Left lung (tissue), 10 donors: ENCODE measurements around the gene RABGAP1L. TPM values are rescaled to one million over a fixed set of nuclear protein-coding genes. Genes with fewer than 3 reads are reported as not detected.

Experiments
- ATAC-seq: fragments of 200-7000 bp; cut with Tn5 transposase; one replicate; pipeline ENCODE4 v1.9.1; 2020; ENCODE audit warnings: moderate library complexity
- DNase-seq, 4 donors: peaks; one replicate each; pipeline ENCODE4 v3.0.0-alpha.2; 2013 to 2020
- H3K27ac ChIP-seq, 2 donors: fragments of 200-600 bp; sonication (generic) in 1 of 2; one replicate each; pipeline versions ENCODE4 v1.5.0 to v1.8.0; 2020 to 2021
- H3K27me3 ChIP-seq, 2 donors: fragments of 200-600 bp; sonication (generic) in 1 of 2; one replicate each; pipeline versions ENCODE4 v1.5.0 to v1.8.0; 2020 to 2021
- H3K36me3 ChIP-seq, 2 donors: fragments of 200-600 bp; sonication (generic) in 1 of 2; one replicate each; pipeline versions ENCODE4 v1.5.0 to v1.8.0; 2020 to 2021
- H3K4me1 ChIP-seq, 2 donors: fragments of 200-600 bp; one replicate each; pipeline ENCODE4 v1.8.0; 2021
- H3K4me3 ChIP-seq, 2 donors: fragments of 200-600 bp; sonication (generic) in 1 of 2; one replicate each; pipeline versions ENCODE4 v1.5.0 to v1.8.0; 2020 to 2021; ENCODE audit warnings: mild to moderate bottlenecking in 1 of 2
- H3K9me3 ChIP-seq, 2 donors: fragments of 200-600 bp; sonication (generic) in 1 of 2; one replicate each; pipeline versions ENCODE4 v1.5.0 to v1.8.0; 2020 to 2021
- CTCF ChIP-seq, 2 donors: fragments of 200-600 bp; sonication (generic) in 1 of 2; IDR thresholded peaks; one replicate each; pipeline versions ENCODE4 v1.5.0 to v1.8.0; 2021; ENCODE audit warnings: antibody characterized with exemption in 2 of 2
- intact Hi-C, 2 donors: fragments of 100-400 bp; cut with DNase I; formaldehyde crosslinking; loops; one replicate each; pipeline versions ENCODE4 v1.11.2 to v1.14.2; 2022
- polyA plus RNA-seq, 6 donors: library from polyadenylated mRNA; unstranded; fragments of 120-200 nt; gene quantifications; one replicate each; pipeline ENCODE4 v1.2.1, GENCODE V29; 2013; ENCODE audit not compliant: insufficient read length in 6 of 6
- total RNA-seq, 2 donors: library from RNA; stranded (reverse); fragmentation: NEBNext Ultra II Directional; extraction: Animal tissue kit (Norgen Biotek cat#: 25700); gene quantifications; one replicate each; pipeline ENCODE4 v1.2.1, GENCODE V29; 2021
- donor health status: DM: no; HTN: yes; CAD: no.
- donor health status: DM: no; HTN: no; CAD: no.

RABGAP1L gene
- total and polyA plus RNA-seq, 8 donors, result 40.3 to 67.3 (median 51.4) TPM

- intact Hi-C loops, result no loop called here
- Histone ChIP-seq H3K4me3 (no peak overlapping the region), H3K9me3 (no peaks in the 10 kb centered on the region), H3K36me3 (no peaks in the 10 kb centered on the region), H3K4me1 (peaks cover 0 to 36% of the 10 kb centered on the region in 2 donors), H3K27me3 (no peaks in the 10 kb centered on the region), H3K27ac (no peak overlapping the region)
- DNase-seq (no peak), ATAC-seq (no peak)
- TF ChIP-seq CTCF (IDR thresholded peaks at IDR 0.05), result no peak
Measured at GRCh38 chr1:174744886-174745285, 585.6 kb downstream of the RABGAP1L start.

- intact Hi-C loops, result no loop called here
Measured at GRCh38 chr1:174746024-174746808, 586.9 kb downstream of the RABGAP1L start.

GRCh38 chr1:174747613-174748012 is 588.3 kb downstream of the RABGAP1L start:
- TF ChIP-seq CTCF (IDR thresholded peaks at IDR 0.05), result no peak
- H3K4me3 ChIP-seq, result no peak overlapping the region
- intact Hi-C loops, result no loop called here
- H3K36me3 ChIP-seq, result no peaks in the 10 kb centered on the region
- H3K4me1 ChIP-seq, result peaks cover 0 to 12% of the 10 kb centered on the region in 2 donors
- DNase-seq (no peak), ATAC-seq (no peak)
- no peak overlapping the region for H3K27ac ChIP-seq
- H3K27me3 ChIP-seq, result no peaks in the 10 kb centered on the region
- no peaks in the 10 kb centered on the region for H3K9me3 ChIP-seq

More at GRCh38 chr1:174746024-174746808, 586.9 kb downstream of the RABGAP1L start:
- H3K9me3 ChIP-seq, result no peaks in the 10 kb centered on the region
- H3K36me3 ChIP-seq, result no peaks in the 10 kb centered on the region
- no peak overlapping the region for H3K27ac ChIP-seq
- no peak overlapping the region for H3K4me3 ChIP-seq
- DNase-seq (no peak), ATAC-seq (no peak)
- no peak for TF ChIP-seq CTCF (IDR thresholded peaks at IDR 0.05)
- no peaks in the 10 kb centered on the region for H3K27me3 ChIP-seq
- H3K4me1 ChIP-seq, result peaks cover 0 to 23% of the 10 kb centered on the region in 2 donors

- H3K9me3 ChIP-seq, result no peaks in the 10 kb centered on the region
- H3K4me1 ChIP-seq, result peaks cover 0 to 3% of the 10 kb centered on the region in 2 donors
- no peaks in the 10 kb centered on the region for H3K36me3 ChIP-seq
- DNase-seq (no peak), ATAC-seq (no peak)
- no peak overlapping the region for H3K4me3 ChIP-seq
- intact Hi-C loops, result no loop called here
- no peaks in the 10 kb centered on the region for H3K27me3 ChIP-seq
- H3K27ac ChIP-seq, result no peak overlapping the region
- no peak for TF ChIP-seq CTCF (IDR thresholded peaks at IDR 0.05)
Measured at GRCh38 chr1:174748586-174748985, 589.3 kb downstream of the RABGAP1L start.

GRCh38 chr1:174753131-174753530 is 593.8 kb downstream of the RABGAP1L start:
- Histone ChIP-seq H3K27me3 (no peaks in the 10 kb centered on the region), H3K27ac (no peak overlapping the region), H3K4me1 (no peaks in the 10 kb centered on the region), H3K4me3 (no peak overlapping the region), H3K36me3 (no peaks in the 10 kb centered on the region), H3K9me3 (no peaks in the 10 kb centered on the region)
- intact Hi-C loops, result no loop called here
- no peak for ATAC-seq
- TF ChIP-seq CTCF (IDR thresholded peaks at IDR 0.05), result no peak
- no peak for DNase-seq
